ENCODE measurements around the gene TCERG1L.

Gene TCERG1L

GRCh38 chr10:131314799-131315198 is 3.3 kb upstream of the TCERG1L start:
- DNase-seq: no peak

GRCh38 chr10:131314148-131314547 is 2.6 kb upstream of the TCERG1L start:
- DNase-seq: no peak

GRCh38 chr10:131313377-131313776 is 1.9 kb upstream of the TCERG1L start:
- no peak for DNase-seq

DNA sequence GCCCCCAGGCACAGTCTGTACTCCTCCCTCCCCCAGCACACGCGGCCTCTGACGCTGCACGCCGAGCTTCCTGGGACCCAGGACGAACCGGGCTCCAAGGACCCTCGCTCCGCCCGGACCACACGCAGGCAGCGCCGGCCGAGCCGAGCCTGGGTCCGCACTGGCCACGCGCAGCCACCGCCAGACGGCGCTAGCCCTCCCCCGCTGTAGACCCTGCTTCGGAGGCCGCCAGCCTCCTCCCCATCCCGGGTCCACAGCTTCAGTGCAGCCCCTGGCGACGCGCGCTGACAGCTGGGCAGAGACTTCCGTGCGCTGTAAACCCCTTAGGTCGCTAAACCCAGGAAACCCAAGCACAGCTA is 936 bp upstream of the TCERG1L start:
- DNase-seq: peak; percentile 96

DNA sequence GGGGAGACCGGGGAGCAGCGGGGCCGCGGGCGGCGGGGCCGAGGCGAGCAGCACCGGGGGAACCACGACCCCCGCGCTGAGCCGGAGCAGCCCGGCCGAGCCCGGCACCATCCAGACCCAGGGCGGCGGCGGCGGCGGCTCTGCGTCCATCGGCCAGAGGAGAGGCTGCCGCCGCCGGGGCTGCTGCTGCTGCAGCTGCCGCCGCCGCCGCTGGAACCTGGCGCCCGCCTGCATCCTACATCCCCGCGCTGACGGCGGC is 190 bp downstream of the TCERG1L start:
- no peak for DNase-seq

- DNase-seq: peak; percentile 79
Observed at GRCh38 chr10:131310551-131311401, 745 bp downstream of the TCERG1L start.

- DNase-seq: no peak
Observed at GRCh38 chr10:131310142-131310541, 1.4 kb downstream of the TCERG1L start.

GRCh38 chr10:131300508-131300907 is 11.0 kb downstream of the TCERG1L start:
- DNase-seq: no peak

- DNase-seq: no peak
Observed at GRCh38 chr10:131290781-131291180, 20.7 kb downstream of the TCERG1L start.

- no peak for DNase-seq
Observed at GRCh38 chr10:131288648-131289047, 22.9 kb downstream of the TCERG1L start.

DNA sequence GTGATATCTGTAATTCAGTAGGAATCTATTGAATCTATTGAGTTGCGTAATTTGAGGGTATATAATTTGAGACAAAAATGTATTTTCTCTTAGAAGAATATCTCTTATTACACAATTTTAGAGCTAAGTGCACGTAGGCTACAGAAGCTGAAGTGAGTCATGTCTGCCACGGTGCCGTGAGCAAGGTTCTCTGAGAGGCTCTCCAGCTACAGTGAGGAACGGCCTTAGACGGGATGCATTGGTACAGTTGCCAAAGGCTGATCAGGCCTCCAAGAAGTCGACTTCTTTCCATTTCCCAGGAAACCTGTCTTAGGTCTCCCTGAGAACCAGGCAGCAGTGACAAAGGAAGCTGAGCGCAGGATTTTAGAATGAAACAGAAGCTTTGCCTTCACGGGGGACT is 28.6 kb downstream of the TCERG1L start:
- no peak for DNase-seq

DNA sequence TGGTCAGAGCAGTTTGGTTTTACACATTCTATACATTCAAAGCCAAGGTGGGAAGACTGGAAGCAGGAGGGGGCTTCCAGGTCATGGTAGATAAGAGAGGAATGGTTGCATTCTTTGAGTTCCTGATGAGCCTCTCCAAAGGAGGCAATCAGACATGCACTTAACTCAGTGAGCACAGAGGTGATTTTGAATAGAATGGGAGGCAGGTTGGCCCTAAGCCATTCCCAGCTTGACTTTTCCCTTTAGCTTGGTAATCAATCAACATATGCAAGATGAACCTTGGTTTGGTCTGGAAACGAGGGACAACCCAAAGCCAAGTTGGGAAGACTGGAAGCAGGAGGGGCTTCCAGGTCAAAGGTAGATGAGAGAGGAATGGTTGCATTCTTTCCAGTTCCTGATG is 31.4 kb downstream of the TCERG1L start:
- DNase-seq: no peak

DNA sequence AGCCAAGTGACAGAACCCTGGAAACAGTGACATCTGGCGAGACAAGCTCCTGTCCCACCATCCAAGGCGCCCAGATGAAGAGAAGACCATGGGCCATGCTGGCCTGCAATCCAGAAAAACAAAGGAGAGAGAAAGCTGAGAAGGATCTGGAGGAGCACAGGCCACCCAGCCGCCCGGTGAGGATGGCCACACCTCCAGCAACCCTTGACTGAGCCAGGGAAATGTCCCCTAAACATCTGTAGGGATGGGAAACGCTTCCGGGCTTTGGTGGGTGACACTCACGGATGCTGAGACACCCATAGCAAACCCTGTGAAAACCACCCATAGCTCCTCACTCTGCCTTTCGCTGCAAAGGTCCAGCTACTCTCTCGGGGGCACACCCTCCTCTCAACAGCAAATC is 32.0 kb downstream of the TCERG1L start:
- no peak for DNase-seq

DNA sequence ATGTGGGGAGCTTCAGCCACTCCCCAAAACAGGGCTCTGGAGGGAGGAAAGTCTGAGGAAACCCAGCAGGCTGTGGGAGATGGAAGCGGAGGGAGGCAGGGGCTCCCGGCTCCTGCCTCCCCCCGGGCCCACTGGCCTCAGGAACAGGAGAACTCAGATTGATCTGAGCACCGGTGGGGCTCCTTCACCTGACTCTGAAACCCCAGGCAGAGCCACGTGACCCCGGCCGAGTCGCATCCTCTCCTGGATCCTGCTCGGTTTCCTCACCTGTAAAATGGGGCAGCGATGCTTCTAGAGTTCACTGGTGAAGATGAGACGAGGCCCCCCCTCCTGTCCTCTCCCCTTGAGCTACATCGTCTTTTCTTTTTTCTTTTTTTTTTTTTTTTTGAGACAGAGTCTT is 33.6 kb downstream of the TCERG1L start:
- DNase-seq: no peak

DNA sequence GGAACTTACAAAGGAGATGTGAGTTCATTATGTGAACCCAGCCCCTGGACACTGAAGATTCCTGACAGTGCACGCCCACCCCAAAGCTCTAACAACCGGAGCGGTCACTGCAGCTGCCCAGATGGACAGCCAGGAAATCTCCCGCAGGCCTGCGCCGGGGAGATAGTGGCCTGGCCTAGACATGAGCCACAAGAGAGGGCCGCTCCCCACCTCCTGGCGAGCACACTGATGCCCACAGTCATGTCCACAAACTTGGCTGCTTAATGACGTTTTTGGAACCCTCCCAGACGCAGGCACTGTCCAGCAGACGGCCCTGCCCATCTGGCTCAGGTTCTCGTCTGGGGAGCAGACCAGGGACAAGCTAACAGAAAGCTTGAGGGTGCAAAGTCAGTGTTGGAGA is 34.2 kb downstream of the TCERG1L start:
- no peak for DNase-seq

GRCh38 chr10:131275691-131276090 is 35.8 kb downstream of the TCERG1L start:
- DNase-seq: no peak

- no peak for DNase-seq
Observed at GRCh38 chr10:131274883-131275282, 36.6 kb downstream of the TCERG1L start.

DNA sequence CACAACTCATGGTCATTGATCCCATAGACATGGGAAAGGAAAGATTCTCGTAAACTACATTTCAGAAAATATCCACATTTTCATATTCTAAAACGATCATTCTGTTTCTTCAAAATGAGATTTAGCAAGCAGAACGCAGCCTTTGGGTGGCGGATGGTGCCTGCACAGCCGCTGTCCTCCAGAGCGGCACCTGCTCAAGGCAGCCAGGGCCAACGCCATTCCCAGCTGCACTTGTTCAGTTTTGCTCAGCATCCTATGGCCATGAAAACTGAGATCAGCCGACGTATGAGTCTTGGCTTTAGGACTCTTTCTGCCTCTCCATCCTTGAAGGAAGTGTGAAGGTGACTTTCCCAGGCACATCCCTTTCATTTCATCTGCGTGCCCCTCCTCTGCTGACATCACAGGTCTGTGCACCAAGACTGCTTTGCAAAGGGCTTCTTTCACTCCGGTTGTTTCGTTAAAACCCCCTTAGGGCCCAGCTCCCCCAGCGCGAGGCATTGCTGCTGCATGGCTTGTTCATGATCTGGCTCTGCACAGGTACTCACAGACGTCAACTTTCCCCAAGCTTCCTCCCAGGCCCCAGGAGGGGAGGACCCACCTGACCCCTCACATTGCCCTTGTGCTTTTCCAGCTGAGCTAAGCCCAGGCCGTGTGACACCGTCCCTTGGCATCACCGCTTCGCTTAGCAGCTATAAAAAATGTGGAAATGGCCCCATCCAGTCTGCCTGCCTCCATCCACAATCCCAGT is 37.2 kb downstream of the TCERG1L start:
- no peak for DNase-seq

- no peak for DNase-seq
Observed at GRCh38 chr10:131273476-131273875, 38.0 kb downstream of the TCERG1L start.

GRCh38 chr10:131272897-131273451 is 38.5 kb downstream of the TCERG1L start:
- DNase-seq: no peak

DNA sequence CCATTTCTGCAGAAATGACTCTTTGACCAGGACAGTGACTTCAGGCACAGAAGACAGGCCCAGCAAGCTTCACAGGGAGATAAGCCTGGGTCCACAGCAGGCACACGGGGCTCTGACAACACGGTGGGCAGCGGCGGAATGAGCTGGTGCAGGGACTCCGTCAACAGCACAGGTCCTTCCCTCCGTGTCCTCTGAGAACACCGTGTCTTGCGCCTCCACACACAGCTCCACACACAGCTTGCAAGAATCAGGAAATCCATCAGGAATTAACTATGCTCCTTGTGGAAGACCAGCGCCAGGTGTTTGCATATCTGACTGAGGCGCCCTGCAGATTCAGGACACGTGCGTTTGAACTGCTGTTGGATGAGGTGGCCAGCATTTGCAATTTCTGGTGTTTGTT is 39.6 kb downstream of the TCERG1L start:
- DNase-seq: no peak

DNA sequence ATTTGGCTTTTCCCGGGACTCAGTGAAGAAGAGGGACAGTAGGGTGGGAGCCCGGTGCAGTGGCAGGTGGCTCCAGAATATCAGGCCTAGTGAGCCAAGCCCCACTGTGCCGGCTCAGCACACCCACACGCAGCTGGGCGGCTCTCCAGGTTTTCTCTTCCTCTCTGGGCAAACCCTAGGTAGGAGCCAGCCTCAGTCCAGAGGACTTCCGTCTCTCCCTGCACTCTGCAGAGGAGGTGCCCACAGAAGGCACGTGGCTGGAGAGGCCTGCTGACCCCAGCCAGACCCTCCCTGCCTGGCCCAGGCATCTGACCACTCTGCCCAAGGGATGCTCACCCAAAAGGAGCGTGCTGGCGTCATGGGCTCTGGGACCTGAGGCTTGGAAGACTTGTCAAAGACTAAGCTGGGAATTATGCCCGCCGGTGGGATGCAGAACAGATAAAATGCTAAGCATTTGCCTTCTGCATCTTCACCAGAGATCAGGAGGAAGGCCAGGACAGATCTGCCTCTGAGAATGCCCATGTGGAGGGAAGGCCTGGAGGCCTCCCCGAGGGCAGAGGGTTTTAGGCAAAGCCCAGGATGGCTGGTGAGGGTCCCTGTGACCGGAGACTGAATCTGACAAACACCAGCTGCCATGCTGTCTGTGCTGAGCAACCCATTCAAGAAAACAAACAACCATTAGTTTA is 40.2 kb downstream of the TCERG1L start:
- no peak for DNase-seq

- DNase-seq: no peak
Observed at GRCh38 chr10:131270461-131271190, 40.9 kb downstream of the TCERG1L start.
